ENCODE data around the gene IQGAP3. TPM values are rescaled to one million over a fixed set of nuclear protein-coding genes. Genes with fewer than 3 reads are reported as not detected.
"Not testable (repeated sequence)": the region's sequence is repeated elsewhere in the genome, so short reads cannot be mapped to it uniquely, and the experiment has no call there.

The IQGAP3 gene
- polyA plus RNA-seq, 2 of the 4 experiments (the other 2 are of a cell fraction): 15.6 to 17.0 TPM

GRCh38 chr1:156589546-156589945, 17.2 kb upstream of the IQGAP3 start (continued):
- no peak for TF ChIP-seq HOXA7 (CRISPR knock-in tag; IDR thresholded peaks at IDR 0.05)

- H3K9me3 ChIP-seq, POLR2A ChIA-PET: not testable (repeated sequence)
- 48% methylated on average over 7 of the region's 8 CpGs for WGBS (ENCODE audit: missing lambda C conversion rate)
These were observed 15.6 kb upstream of the IQGAP3 start for GRCh38 chr1:156587927-156588326.

GRCh38 chr1:156586892-156587477, 14.6 kb upstream of the IQGAP3 start:
- no peak for ATAC-seq
- CTCF ChIA-PET: interaction anchor here (0.7 to 12.5 kb wide), 11 partner anchors 13 to 273 kb away, joined by 3 to 135 read pairs (median 4); partner anchors contain the start of genes GPATCH4 and MEF2D
- Histone ChIP-seq H3K4me2 (no peak overlapping the region), H3K27ac (no peak overlapping the region), H3K4me3 (no peak overlapping the region), H3K4me1 (peaks cover 10% of the 10 kb centered on the region; the same call in 2 of the 3 replicates), H3K9me3 (no peaks in the 10 kb centered on the region)
- 82% methylated on average over 3 of the region's 3 CpGs for WGBS (ENCODE audit: missing lambda C conversion rate)
- no peak for DNase-seq (ENCODE audit: low read depth in 1 of 2, low spot score in 1 of 2)
- TF ChIP-seq MAX (IDR thresholded peaks at IDR 0.05) (no peak), MYC (IDR thresholded peaks at IDR 0.05; ENCODE audit: borderline replicate concordance, low read length) (no peak), HDAC2 (IDR thresholded peaks at IDR 0.05) (no peak), NPAS2 (CRISPR knock-in tag; IDR thresholded peaks at IDR 0.05; ENCODE audit: borderline replicate concordance) (no peak), RCOR1 (IDR thresholded peaks at IDR 0.05; ENCODE audit: low read depth, low read length) (no peak), SREBF2 (IDR thresholded peaks at IDR 0.05) (no peak), RNF2 (IDR thresholded peaks at IDR 0.05; ENCODE audit: borderline replicate concordance, low read depth) (no peak), REST (IDR thresholded peaks at IDR 0.05) (no peak), BCL3 (IDR thresholded peaks at IDR 0.05) (no peak), ELK1 (IDR thresholded peaks at IDR 0.05; ENCODE audit: low read depth, low read length) (no peak)
- FAIRE-seq: no peak
- POLR2A ChIA-PET: no interaction called here

More at GRCh38 chr1:156587927-156588326, 15.6 kb upstream of the IQGAP3 start:
- FAIRE-seq; H3K4me3 ChIP-seq; H3K4me2 ChIP-seq; H3K27ac ChIP-seq; DNase-seq (ENCODE audit: low read depth in 1 of 2, low spot score in 1 of 2); H3K4me1 ChIP-seq; ATAC-seq; TF ChIP-seq FOSL2 (IDR thresholded peaks at IDR 0.05): not testable (repeated sequence)
- TF ChIP-seq FOSL2 (CRISPR knock-in tag; IDR thresholded peaks at IDR 0.05): peak; percentile 82
- CTCF ChIA-PET: interaction anchor here (1.1 to 12.5 kb wide), 3 partner anchors 14 to 86 kb away, joined by 3 to 135 read pairs (median 4); no protein-coding TSS in a partner anchor

GRCh38 chr1:156586323-156586722, 14.0 kb upstream of the IQGAP3 start:
- no peak overlapping the region for H3K4me2 ChIP-seq
- ChIA-PET POLR2A (no interaction called here), CTCF (interaction anchor here (0.7 to 12.5 kb wide), 19 partner anchors 10 to 273 kb away, joined by 3 to 135 read pairs (median 4); partner anchors contain the start of genes GPATCH4, HAPLN2, IQGAP3 and MEF2D)
- ATAC-seq (no peak), FAIRE-seq (no peak), DNase-seq (ENCODE audit: low read depth in 1 of 2, low spot score in 1 of 2) (no peak)
- H3K27ac ChIP-seq: no peak overlapping the region
- no peaks in the 10 kb centered on the region for H3K9me3 ChIP-seq
- H3K4me1 ChIP-seq: peaks cover 10% of the 10 kb centered on the region; the same call in 2 of the 3 replicates
- no peak overlapping the region for H3K4me3 ChIP-seq
- 58% methylated on average over 4 of the region's 4 CpGs for WGBS (ENCODE audit: missing lambda C conversion rate)
- TF ChIP-seq HOXB13 (CRISPR knock-in tag; IDR thresholded peaks at IDR 0.05; ENCODE audit: low read depth): no peak
- TF ChIP-seq HOXA7 (CRISPR knock-in tag; IDR thresholded peaks at IDR 0.05): no peak
- no peak for TF ChIP-seq EHMT2 (IDR thresholded peaks at IDR 0.05; ENCODE audit: low read depth)
- no peak for TF ChIP-seq KDM1A (IDR thresholded peaks at IDR 0.05; ENCODE audit: low read depth)
- no peak for TF ChIP-seq FOSB (CRISPR knock-in tag; IDR thresholded peaks at IDR 0.05)
- TF ChIP-seq HES2 (IDR thresholded peaks at IDR 0.05): no peak
- TF ChIP-seq RARB (CRISPR knock-in tag; IDR thresholded peaks at IDR 0.05): no peak
- no peak for TF ChIP-seq ATOH8 (CRISPR knock-in tag; IDR thresholded peaks at IDR 0.05; ENCODE audit: low read depth)
- TF ChIP-seq ZNF302 (CRISPR knock-in tag; IDR thresholded peaks at IDR 0.05): no peak
- TF ChIP-seq CEBPB (IDR thresholded peaks at IDR 0.05): no peak
- TF ChIP-seq MAFK (IDR thresholded peaks at IDR 0.05; ENCODE audit: partially characterized antibody): no peak
- TF ChIP-seq ZSCAN20 (CRISPR knock-in tag; IDR thresholded peaks at IDR 0.05): no peak
- TF ChIP-seq JUN (IDR thresholded peaks at IDR 0.05): no peak
